Kidney tubule cell (primary cell): Measurements from ENCODE around the gene ARHGEF38.
"Not testable (repeated sequence)": the region's sequence is repeated elsewhere in the genome, so short reads cannot be mapped to it uniquely, and the experiment has no call there.

Source experiments
- DNase-seq: peaks from one replicate; pipeline ENCODE4 v3.0.0-alpha.2; 2018; ENCODE audit warnings: low spot score

The ARHGEF38 gene

DNA sequence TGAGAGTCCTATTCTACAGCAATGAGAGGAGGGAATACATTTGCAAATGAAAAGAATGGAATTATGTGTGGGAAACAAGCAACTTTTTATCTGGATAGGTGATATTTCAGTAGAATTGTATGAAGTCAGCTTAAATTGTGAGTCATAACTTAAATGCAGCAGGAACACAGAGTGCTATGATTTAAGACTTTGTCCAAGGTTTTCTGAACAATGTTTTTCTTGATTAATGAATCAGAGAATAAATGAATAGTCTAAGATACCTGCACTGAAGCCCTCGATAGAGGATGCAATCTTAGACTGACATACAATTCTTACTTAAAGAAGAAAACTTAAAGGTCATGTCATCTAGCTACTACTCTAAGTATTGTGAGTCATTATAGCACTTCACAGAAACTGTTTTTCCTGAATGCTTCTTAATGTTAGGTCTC is 8.0 kb downstream of the ARHGEF38 start:
- DNase-seq = peak; percentile 45

DNA sequence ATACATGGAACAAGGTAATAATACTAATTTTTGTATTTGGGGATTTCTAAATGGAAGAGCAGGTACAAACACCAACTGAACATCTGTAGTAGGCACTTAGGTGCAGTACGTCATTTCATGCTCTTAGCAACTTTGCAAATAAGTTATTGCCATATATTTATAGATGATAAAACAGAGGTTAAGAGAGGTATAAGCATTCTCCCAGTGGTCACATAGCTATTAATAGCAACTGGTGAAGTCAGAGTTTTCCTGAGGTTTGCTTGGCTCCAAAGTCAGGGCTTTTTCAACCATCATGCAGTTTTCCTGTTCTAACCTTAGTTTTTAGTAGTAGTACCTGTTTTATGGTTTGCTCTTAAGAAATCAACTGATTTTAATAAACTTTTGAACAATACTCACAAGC is 10.9 kb downstream of the ARHGEF38 start:
- no peak for DNase-seq

DNA sequence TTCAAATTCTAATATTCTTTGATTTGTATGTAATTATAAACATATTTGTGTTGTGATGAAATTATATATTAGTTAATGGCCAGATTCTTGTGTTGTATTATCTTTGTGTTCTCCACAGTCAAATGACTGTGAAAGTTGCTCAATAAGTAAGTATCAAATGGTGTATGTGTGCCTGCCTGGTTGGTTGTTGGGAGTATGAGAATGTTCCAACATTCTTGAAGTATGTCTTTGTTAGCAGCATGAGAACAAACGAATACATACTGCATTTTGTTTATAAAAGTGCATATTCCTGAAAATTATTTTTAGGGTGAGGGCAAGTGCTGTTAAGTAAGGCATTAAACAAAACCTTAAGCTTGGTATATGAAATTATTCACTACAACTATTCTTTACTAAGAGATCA is 16.2 kb downstream of the ARHGEF38 start:
- no peak for DNase-seq

DNA sequence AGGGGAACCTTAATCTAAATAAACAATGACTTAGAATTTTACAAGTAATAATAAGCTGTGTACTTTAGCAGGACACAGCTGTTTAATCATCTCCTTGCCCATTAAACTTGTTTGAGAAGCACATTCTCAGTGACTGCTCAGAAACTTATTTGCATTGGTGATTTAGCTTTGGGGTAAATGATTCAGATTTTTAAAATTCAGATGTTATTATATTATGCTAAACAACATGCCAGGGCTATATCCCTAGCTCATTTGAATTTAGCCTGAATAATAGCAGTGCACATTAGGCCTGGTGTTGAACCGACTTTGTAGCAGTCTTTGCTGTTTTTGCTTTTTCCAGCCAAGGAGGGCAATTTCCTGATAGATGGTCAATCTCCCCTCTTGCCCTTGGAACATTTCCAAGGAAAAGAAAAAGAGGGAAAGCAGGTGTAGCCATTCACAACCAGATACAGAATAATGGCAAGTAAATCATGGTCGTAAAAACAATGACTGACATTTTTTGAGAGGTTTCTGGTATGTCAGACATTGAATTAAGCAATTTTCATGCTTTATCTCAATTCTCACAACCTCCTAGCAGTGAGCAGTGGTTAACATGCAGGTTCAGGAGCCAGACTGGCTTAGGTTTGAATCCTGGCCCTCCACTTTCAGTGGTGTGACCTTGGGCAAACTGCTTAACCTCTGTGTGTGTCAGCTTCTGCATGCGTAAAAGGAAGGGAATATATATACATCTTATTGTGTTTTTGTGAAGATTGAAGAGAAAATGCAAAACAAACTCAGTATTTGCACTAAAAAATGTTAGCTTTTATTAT is 16.8 kb downstream of the ARHGEF38 start:
- DNase-seq = peak; percentile 13

DNA sequence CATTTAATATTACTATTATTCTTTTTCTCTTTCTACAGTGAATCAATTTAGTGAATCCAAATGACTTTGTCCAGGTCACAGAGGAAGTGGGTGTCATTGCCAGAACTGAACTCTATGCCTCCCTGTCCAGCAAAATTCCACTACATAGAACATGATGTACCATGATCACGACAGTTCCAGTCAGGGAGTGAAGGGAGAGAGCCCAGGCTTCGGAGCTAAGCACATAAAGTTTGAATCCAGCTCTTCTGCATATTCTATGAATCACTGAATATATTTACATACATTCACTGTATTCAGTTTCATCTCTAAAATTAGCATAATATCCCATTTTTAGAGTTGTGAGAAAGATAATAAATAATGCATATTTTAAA is 17.4 kb downstream of the ARHGEF38 start:
- DNase-seq = no peak

DNA sequence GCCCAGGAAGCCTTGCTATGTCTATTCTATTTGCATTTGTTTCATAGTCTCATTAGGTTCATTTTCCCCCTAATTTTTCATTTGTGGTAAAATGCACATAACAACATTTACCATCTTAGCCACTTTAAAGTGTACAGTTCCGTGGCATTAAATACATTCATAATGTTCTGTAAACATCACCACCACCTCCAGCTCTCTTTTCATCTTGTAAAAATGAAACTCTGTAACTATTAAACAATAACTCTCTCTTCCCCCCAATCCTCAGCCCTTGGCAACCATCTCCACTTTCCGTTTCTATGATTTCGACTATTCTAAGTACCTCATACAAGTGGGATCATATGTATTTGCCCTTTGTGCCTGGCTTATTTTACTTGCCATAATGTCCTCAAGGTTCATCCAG is 19.9 kb downstream of the ARHGEF38 start:
- no peak for DNase-seq

DNA sequence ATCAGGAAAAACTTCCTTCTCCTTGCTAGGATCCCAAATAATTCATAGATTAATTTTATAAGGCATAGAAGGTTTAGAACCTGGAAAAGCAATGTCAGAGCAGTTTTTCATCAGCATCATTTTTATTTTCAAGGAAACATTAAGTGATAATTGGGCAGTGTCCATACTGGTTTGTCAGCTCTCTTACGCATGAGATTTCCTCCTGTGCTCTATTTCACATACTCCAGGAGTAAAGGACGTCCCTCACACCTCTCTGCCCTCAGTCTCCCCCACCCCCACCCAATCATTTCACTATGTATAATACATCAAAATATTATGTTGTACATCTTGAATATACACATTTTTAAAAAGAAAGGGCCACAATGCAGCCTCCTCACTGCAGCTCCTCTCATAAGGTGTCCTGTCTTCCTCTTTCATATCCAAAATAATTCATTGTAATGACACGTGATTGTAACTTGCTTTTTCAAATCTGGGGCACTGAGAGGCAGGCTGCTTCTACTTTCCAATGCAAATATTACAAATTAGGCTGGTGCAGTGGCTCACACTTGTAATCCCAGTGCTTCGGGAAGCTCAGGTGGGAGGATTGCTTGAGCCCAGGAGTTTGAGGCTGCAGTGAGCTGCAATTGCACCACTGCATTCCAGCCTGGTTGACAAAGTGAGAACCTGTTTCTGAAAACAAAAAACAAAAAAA is 34.4 kb downstream of the ARHGEF38 start:
- DNase-seq = no peak

DNA sequence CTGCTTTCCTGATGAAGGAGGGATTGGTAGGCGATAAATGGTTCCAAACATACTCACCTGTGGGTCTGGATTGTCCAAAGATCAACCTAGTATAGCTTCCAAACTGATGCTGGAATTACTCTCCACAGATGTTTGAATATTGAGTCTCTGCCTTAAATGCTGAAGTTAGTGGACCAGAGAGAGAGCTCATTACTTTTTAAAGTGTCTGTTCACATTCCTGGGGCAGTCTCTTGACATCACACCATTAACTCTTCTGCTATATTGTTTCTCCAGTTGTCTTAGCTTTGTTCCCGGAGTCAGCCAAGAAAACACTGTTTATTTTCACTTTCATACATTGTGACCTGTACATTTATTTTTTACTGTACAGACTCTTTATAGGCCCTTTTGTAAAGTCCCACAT is 35.4 kb downstream of the ARHGEF38 start:
- DNase-seq = peak; percentile 38

DNA sequence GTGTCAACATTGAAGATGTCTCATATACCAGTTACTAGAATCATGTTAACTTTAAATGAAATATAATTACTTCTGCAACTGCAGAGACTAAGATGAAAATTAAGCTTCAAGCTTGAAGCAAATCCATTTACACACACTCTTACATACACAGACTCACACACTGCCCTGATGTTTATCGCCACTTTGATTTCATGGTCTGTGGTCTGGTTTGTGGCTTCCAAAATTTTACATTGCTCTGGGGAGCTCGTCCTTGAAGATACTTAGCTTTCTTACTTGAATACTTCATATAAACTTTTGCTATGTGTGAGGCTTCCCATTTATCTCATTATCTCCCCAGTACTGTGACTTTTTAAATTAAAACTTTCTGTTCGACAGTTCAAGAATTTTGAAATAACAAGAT is 35.8 kb downstream of the ARHGEF38 start:
- DNase-seq = no peak

DNA sequence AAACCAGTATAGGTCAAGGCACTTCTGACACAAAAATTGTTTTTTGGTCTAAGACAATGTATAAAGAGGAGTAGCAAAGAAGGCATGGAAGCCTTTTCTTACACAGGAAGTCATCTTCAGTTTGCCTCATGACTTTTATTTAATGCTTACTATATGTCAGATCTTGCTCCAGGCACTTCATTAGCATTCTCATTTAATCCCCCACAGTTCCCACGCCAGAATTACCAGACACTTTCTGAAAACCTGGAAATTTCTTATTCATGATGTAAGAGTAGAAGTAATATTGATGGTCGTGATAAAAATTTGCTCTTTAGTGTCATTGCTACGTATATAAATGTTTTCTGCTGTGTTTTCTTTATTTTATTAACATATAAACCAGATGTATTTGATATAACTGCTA is 39.2 kb downstream of the ARHGEF38 start:
- no peak for DNase-seq

DNA sequence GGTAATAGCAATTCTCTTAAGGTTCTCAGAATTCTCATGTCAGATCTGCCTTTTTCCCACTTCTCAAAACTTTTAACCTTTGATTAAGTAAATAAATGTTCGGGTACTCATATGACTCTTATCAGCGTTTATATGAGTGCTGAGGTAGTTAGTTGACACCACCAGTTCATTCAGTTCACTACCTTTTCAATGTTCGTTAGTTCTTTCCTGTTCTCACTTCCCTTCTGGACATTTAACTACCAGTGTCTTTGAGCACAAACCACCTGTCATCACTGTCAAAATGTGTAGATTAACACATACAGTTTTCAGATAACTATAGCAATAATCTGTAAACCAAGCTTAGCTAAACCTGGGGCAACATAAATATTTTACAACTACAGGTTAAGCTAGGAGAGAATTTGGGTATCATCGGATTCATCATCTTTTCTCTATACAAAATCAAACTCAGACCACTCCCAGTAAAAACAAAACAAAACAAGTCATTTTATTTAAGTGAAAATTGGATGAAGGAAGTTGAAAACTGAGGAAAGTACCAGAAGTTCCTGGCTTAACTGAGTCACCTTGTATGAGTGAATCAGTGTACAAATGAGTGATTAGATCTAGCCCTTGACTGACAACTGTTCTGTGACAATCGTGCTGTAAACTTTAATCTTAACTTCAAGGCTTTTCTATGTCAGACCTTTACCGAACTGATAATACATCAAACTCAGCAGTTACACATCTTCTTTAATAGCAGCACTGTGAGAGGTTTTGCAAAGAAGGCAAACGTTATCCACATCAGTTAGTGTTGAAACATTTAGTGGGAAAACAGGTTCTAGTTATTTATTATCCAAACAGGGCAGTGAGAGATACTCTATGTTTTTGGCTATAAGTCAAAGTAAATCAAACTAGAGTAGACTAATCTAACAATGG is 41.9 kb downstream of the ARHGEF38 start:
- DNase-seq = peak; percentile 80

DNA sequence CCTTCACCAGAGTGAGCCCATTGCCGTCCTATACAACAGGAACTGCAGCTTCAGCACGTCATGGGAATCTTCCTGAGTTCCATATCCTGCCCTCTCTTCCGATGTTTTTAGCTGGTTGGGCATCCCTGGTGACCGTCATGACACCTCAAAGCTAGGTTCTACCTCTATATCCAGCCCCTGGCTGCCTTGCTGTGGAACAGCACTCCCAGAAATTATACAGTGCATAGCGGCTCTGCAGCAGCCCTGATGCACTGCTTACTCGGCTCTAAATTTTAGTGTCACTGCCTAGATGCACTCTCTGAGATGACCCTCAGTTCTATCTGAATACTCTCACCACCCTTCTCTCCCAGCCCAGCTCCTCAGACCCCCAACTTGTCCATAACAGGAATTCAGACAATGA is 44.3 kb downstream of the ARHGEF38 start:
- DNase-seq = no peak

DNA sequence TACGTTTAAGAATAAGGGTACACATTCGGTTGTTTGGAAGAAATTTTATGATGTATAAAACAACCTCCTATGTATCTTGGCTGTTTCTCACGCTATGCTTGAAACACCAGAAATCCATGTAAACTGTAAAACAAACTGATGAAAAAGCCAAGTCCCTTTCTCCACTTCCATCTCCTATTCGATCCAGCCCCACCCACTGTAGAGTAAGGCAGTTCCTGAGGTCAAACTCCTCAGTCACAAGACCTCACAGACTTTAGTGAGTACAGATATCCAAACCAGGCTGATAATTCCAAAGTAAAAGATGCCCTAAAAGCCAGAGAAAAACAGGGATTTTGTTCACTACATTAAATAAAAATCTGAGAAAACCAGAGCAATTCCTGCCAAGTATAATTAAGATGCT is 45.6 kb downstream of the ARHGEF38 start:
- no peak for DNase-seq

DNA sequence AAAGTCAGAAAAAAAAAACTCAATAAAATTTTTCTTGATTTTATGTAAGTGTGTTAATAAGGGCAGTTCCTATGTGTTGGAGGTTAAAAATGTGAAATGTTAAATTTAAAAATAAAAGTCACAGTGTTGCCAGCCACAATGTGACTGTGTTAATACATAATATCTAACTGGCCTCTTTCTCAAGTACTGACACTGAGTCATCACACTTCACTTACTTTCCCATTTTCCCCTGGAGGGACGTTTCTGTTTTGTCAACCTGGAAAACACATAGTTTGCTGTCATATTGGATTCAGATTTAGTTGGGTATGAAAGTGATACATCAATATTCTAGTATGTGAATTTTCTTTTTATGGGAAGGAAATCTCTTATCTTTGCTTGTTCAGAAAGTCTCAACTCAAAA is 46.4 kb downstream of the ARHGEF38 start:
- peak; percentile 76 for DNase-seq

DNA sequence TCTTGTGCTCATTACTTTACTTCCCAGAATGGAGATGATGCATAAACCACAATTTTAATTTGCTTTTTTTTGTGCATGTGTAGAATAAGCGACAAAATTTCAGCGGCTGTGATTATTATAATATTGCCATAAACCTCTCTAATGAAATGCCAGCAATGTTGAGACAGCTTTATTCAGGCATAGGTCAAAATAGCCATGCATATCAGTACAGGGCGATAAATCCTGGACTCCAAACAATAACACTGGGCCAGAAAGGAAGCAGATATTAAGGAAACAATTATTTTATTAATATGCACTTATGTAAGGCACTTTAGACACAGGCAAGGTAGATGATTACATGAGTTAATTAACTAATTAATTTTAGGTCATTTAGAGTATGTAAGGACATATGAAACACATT is 47.1 kb downstream of the ARHGEF38 start:
- no peak for DNase-seq

DNA sequence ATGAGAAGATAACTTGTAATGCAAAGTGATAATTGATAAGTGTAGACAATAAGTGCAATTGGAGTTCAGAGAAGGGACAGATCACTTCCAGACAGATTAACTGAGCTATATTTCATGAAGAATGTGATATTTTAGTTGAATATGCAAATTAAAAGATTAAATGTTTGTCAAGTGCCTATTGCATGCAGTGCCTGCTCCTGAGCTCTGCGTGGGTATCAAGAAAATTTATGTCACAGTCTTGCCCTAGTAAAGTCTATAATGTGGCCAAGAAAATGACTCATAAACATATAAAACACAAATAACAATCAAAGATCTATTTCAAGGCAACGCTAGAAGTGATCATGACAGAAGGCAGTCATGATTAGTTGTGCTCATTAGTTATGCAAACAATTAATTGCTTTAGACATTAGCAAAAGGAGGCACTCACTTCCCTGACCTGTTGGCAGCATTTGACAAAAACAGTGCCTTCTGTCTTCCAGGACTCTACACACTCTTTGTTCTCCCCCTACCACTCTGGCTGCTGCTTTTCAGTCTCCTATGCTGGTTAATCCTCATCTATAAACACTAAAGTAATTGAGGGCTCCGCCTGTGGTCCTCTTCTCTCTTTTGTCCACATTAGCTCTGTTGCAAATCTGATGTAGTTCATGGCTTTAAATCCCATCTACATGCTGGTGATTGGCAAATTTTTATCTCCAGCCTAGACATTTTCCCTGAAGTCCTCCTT is 47.7 kb downstream of the ARHGEF38 start:
- no peak for DNase-seq

DNA sequence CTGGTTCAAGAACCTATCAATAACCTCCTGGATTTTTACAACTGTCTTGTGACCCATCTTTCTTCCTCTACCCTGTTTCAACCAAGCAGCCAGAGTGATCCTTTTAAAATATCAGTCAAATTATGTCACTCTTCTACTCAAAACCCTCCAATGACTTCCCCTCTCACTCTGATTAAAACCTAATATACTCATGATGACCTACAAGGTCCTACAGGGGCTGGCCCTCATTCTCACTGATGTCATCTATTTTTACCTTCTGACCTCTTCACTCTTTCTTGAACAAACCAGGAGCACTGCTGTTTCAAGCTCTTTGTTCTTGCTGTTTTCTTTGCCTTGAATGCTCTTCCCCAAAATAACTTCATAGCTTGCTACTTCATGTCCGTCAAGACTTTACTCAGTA is 48.5 kb downstream of the ARHGEF38 start:
- DNase-seq = no peak

DNA sequence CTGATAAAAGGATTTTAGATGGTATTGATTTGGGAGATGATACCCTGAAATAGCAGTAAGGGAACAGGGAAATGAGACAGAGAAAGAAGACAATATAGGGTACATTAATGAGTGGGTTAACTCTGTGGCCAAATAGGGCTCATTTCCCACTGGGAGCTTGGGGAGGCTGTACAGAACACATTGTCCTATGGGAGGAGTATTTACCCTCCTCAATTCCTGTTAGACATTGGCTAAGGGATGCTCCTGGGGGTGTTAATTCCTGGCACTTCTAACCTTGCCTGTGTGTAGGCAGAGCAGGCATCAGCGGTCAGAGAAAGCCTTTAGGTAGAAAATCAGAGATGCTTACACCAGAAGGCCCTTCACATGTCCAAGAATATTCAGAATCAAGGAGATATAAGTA is 49.0 kb downstream of the ARHGEF38 start:
- no peak for DNase-seq

DNA sequence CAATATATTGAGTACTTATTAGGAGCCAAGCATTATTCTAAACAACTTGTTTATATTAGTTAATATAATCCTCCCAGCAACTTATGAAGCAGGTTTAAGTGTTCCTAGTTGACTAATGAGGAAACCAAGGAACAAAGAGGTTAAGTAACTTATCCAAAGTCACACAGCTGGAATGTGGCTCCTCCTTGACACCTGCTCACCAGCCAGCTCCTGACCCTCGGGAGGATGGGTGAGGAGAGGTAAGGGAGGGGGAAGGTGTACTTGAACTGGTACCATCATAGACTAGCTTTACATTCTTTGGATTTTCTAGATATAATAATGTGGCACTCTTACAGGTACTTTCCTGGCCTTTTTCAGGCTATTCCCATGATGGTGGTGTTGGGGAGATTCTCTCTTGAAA is 50.7 kb downstream of the ARHGEF38 start:
- peak; percentile 34 for DNase-seq

DNA sequence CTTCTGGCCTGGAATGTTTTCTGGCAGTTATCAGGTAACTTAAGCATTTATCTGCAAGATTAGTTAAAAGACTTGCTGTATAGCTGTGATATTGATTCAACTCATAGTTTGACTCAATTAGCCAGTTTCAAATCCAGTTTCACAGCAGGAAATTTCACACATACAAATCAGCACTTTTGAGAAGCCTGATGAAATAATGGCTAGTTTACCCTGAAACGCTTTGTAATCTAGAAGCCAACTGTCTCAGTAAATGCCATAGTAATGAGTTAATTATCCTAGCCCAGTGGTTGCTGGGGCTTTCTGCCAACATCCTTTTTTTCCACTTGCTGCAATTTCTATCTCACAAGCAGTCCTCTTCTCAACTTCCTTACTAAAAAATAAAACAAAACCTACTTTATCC is 53.1 kb downstream of the ARHGEF38 start:
- DNase-seq = peak; percentile 59

DNA sequence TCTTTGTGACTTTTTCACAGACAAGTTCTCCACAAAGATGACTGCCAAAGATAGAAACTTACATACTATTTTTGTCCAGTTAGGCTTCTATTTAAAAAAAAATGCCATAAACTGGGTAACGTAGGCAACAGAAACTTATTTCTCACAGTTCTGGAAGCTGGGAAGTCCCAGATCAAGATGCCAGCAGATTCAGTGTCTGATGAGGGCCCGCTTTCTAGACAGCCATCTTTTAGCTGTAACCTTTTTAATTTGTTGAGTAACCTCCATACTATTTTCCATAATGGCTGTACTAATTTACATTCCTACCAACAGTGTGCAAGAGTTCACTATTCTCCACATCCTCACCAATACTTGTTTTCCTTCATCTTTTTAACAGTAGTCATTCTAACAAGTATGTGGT is 55.5 kb downstream of the ARHGEF38 start:
- no peak for DNase-seq

DNA sequence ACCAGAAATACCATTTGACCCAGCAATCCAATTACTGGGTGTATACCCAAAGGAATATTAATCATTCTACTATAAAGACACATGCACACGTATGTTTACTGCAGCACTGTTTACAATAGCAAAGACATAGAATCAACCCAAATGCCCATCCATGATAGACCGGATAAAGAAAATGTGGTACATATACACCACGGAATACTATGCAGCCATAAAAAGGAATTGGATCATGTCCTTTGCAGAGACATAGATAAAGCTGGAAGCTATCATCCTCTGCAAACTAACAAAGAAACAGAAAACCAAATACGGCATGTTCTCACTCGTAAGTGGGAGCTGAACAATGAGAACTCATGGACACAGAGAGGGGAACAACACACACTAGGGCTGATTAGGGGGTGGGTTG is 57.4 kb downstream of the ARHGEF38 start:
- DNase-seq = not testable (repeated sequence)
